HG02610 (cell line): ENCODE measurements around the gene PRAMEF20.

Source experiments
- ATAC-seq: cut with Tn5 transposase; IDR thresholded peaks from one replicate; pipeline ENCODE4 v1.9.1; 2021; ENCODE audit warnings: mild to moderate bottlenecking, moderate library complexity; ENCODE audit not compliant: unreplicated experiment

PRAMEF20 gene

DNA sequence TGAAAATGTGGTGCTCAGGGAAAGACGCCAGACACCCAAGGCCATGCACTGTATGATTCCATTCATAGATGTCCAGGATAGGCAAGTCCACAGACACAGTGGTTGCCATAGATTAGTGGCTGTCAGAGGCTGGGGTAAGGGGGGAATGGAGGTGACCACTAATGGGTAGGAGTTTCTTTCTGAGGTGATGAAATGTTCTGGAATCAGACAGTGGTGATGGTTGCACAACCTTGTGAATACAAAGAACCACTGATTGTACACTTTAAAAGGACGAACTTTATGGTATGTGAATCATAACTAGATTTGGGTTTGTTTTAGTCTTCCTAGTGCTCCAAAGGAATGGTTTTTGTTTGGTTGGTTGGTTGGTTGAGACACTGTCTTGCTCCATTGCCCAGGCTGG is 51.7 kb downstream of the PRAMEF20 start:
- ATAC-seq: no peak

DNA sequence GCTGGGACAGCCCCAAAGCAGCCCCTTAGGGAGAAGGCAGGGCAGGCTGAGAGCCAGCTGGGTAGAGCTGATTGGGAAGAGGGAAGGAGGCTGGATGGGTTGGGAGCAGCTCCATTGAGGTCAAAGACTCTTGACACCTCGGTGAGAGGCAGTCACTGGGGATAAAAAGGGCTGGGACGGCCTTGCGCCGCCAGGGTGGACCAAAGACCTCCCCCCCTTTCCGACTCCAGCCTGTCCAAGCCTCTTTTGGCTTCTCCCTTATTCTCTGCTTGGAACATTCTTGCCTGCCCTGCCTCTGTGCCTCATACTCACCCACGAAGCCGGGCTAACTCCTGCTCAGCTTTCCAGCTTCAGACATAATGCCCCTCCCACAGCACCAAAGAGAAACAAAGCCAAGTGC is 52.4 kb downstream of the PRAMEF20 start:
- ATAC-seq: no peak

DNA sequence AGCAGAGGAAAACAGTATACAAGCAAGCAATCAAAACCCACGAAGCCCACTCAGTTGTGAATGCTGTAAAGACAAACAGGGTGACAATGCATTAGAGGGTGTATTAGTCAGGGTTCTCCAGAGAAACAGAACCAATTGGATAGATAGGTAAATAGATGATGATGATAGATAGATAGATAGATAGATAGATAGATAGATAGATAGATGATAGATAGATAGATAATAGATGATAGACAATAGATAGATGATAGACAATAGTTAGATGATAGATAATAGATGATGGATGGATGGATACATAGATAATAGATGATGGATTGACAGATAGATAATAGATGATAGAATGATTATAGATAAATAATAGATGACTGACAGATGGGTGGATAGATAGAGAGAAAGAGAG is 55.3 kb downstream of the PRAMEF20 start:
- no peak for ATAC-seq

DNA sequence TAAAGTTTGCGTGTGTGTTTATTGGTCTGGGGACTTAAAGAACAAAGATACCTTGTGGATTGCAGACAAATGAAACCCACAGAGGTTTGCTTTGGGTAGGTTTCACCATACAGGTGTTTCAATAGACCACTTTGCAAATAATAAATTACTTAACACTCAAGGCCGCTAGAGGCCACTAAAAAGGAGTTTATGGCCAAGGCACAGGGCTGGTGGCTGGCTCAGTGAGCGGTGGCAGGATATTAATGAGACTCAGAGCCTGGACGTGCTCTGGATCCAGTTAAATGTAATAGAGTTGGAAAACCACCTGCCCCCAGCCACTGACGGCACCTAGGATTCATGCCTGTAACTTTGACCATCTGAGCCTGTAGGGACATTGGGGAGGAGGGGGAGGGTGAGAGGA is 59.1 kb downstream of the PRAMEF20 start:
- no peak for ATAC-seq
